Glutamatergic neuron (in vitro differentiated cells): Measurements from ENCODE around the gene GLI3. TPM values are rescaled to one million over a fixed set of nuclear protein-coding genes. Genes with fewer than 3 reads are reported as not detected.

ENCODE experiments used
- DNase-seq: peaks from one replicate; pipeline ENCODE4 v3.0.0; 2022
- H3K27ac Mint-ChIP-seq: one replicate; pipeline ENCODE4 v1.8.0; 2020; ENCODE audit warnings: mild to moderate bottlenecking, mixed read lengths, inconsistent platforms; ENCODE audit not compliant: unreplicated experiment
- H3K27me3 Mint-ChIP-seq: one replicate; pipeline ENCODE4 v1.8.0; 2020; ENCODE audit warnings: mild to moderate bottlenecking, moderate library complexity, mixed read lengths, inconsistent platforms; ENCODE audit not compliant: unreplicated experiment
- H3K36me3 Mint-ChIP-seq: one replicate; pipeline ENCODE4 v1.8.0; 2020; ENCODE audit warnings: mild to moderate bottlenecking, mixed read lengths, inconsistent platforms; ENCODE audit not compliant: unreplicated experiment
- H3K4me1 Mint-ChIP-seq: one replicate; pipeline ENCODE4 v1.8.0; 2020; ENCODE audit warnings: mild to moderate bottlenecking, low read depth, mixed read lengths, inconsistent platforms; ENCODE audit not compliant: unreplicated experiment
- H3K4me3 Mint-ChIP-seq: one replicate; pipeline ENCODE4 v1.8.0; 2020; ENCODE audit warnings: mild to moderate bottlenecking, mixed read lengths, inconsistent platforms; ENCODE audit not compliant: unreplicated experiment
- H3K9me3 Mint-ChIP-seq: one replicate; pipeline ENCODE4 v1.8.0; 2020; ENCODE audit warnings: mild to moderate bottlenecking, moderate library complexity, mixed read lengths, inconsistent platforms; ENCODE audit not compliant: unreplicated experiment
- CTCF ChIP-seq: fragments of 200-600 bp; sonication (generic); IDR thresholded peaks from one replicate; pipeline ENCODE4 v1.5.0; 2021; ENCODE audit not compliant: partially characterized antibody, unreplicated experiment
- total RNA-seq: library from RNA; stranded (reverse); fragmentation: NEBNext Ultra II Directional; extraction: Animal tissue kit (Norgen Biotek cat#: 25700); gene quantifications from one replicate; pipeline ENCODE4 v1.2.1, GENCODE V29; 2021; ENCODE audit not compliant: unreplicated experiment

GLI3 gene
- total RNA-seq, 1 donor from 2014 or later = 2.9 TPM

GRCh38 chr7:42161110-42161509 lies 75.9 kb downstream of the GLI3 start:
- H3K27me3 Mint-ChIP-seq = peaks cover 2% of the 10 kb centered on the region
- no peak for DNase-seq
- H3K4me1 Mint-ChIP-seq = peaks cover 7% of the 10 kb centered on the region
- no peak overlapping the region for H3K4me3 Mint-ChIP-seq
- TF ChIP-seq CTCF = no peak
- H3K36me3 Mint-ChIP-seq = no peaks in the 10 kb centered on the region
- H3K9me3 Mint-ChIP-seq = no peaks in the 10 kb centered on the region
- H3K27ac Mint-ChIP-seq = no peak overlapping the region

- Mint-ChIP-seq H3K27ac (no peak overlapping the region), H3K4me1 (peaks cover 23% of the 10 kb centered on the region), H3K27me3 (peaks cover 2% of the 10 kb centered on the region), H3K36me3 (no peaks in the 10 kb centered on the region), H3K4me3 (no peak overlapping the region), H3K9me3 (no peaks in the 10 kb centered on the region)
- TF ChIP-seq CTCF = no peak
- DNase-seq = no peak
Observed at GRCh38 chr7:42159130-42159529, 77.9 kb downstream of the GLI3 start.

GRCh38 chr7:42156967-42157721 lies 79.9 kb downstream of the GLI3 start:
- DNase-seq = no peak
- Mint-ChIP-seq H3K4me1 (peaks cover 28% of the 10 kb centered on the region), H3K36me3 (no peaks in the 10 kb centered on the region), H3K4me3 (no peak overlapping the region), H3K27me3 (peaks cover 2% of the 10 kb centered on the region), H3K9me3 (no peaks in the 10 kb centered on the region), H3K27ac (no peak overlapping the region)
- TF ChIP-seq CTCF = no peak

GRCh38 chr7:42156291-42156865 lies 80.6 kb downstream of the GLI3 start:
- Mint-ChIP-seq H3K36me3 (no peaks in the 10 kb centered on the region), H3K4me1 (peaks cover 28% of the 10 kb centered on the region), H3K9me3 (no peaks in the 10 kb centered on the region), H3K27ac (no peak overlapping the region), H3K4me3 (no peak overlapping the region), H3K27me3 (peaks cover 2% of the 10 kb centered on the region)
- DNase-seq = no peak
- TF ChIP-seq CTCF = no peak

- Mint-ChIP-seq H3K27me3 (peaks cover 2% of the 10 kb centered on the region), H3K4me1 (peaks cover 29% of the 10 kb centered on the region), H3K36me3 (no peaks in the 10 kb centered on the region), H3K27ac (no peak overlapping the region), H3K4me3 (no peak overlapping the region), H3K9me3 (no peaks in the 10 kb centered on the region)
- no peak for TF ChIP-seq CTCF
- DNase-seq = no peak
Observed at GRCh38 chr7:42155584-42156290, 81.3 kb downstream of the GLI3 start.
